Measurements from ENCODE around the gene TPRA1. TPM values are rescaled to one million over a fixed set of nuclear protein-coding genes. Genes with fewer than 3 reads are reported as not detected.

TPRA1 gene
- total RNA-seq, 1 experiment from 2014 or later = 20.0 TPM

DNA sequence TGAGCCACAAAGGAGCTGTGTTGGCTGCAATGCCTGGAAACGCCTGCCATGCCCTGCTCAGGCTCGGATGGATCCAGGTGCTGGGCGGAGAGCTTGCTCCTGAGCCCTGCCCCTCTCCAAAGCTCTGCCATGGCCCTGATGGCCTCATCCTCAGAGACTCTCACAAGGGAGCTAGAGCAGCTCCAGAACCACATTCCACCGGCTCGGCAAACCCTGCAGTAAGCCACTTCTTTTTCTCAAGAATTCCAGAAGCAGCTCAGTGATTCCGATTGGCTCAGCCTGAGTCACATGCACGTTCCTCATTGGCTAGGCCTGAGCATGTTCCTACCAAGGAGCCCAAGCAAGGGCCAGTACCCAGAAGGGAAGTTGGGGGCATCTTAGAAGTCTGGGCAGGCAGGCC lies 24.8 kb downstream of the TPRA1 start:
- Mint-ChIP-seq H3K4me1 (0 out of 4 replicates have a peak, but pooled peaks cover 2 to 3% of the 10 kb centered on the region in 2 experiments), H3K27me3 (ENCODE audit: low read depth) (peaks cover 19% of the 10 kb centered on the region), H3K27ac (no peak overlapping the region; a peak in 1 of 7 replicates), H3K4me3 (no peak overlapping the region), H3K9me3 (peaks cover 2 to 3% of the 10 kb centered on the region in 2 experiments; a peak in 1 of 5 replicates), H3K36me3 (ENCODE audit: insufficient read depth in 1 of 3, low read depth in 3 of 3) (peaks cover under 1 to 1% (median under 1%) of the 10 kb centered on the region in 3 experiments; a peak in 3 of 7 replicates)
- Histone ChIP-seq H3K9ac (ENCODE audit: extremely low read depth, insufficient read length, low read length) (no peak overlapping the region), H2BK12ac (ENCODE audit: insufficient read length, low read depth, low read length) (no peak overlapping the region), H2BK5ac (ENCODE audit: insufficient read length, low read length) (no peak overlapping the region), H2AK5ac (ENCODE audit: insufficient read length, low read length) (no peak overlapping the region), H2AFZ (ENCODE audit: low read length) (no peak overlapping the region), H4K20me1 (ENCODE audit: control insufficient read depth, insufficient read depth, insufficient read length) (no peaks in the 10 kb centered on the region), H3T11ph (ENCODE audit: low read length) (no peak overlapping the region), H3K4me1 (ENCODE audit: insufficient read depth, low read length) (no peaks in the 10 kb centered on the region), H3K27ac (ENCODE audit: insufficient read length, low read depth, low read length) (no peak overlapping the region), H3K27me3 (ENCODE audit: insufficient read depth, low read length) (no peaks in the 10 kb centered on the region), H2BK120ac (ENCODE audit: low read depth, low read length, poor library complexity, severe bottlenecking) (no peak overlapping the region), H3K4ac (ENCODE audit: low read depth, low read length) (no peak overlapping the region), H2BK15ac (ENCODE audit: low read depth, low read length) (no peak overlapping the region), H4K8ac (replicated peaks; ENCODE audit: insufficient read length, low read depth, low read length) (no peak overlapping the region), H3K4me2 (ENCODE audit: insufficient read depth, insufficient read length, low read length) (no peak overlapping the region), H4K91ac (ENCODE audit: insufficient read length, low read depth, low read length) (no peak overlapping the region), H3K9me3 (ENCODE audit: control insufficient read depth, low read depth, low read length) (no peaks in the 10 kb centered on the region), H2BK20ac (ENCODE audit: low read depth, low read length, poor library complexity, severe bottlenecking) (no peak overlapping the region), H4K5ac (ENCODE audit: insufficient read length, low read depth, low read length) (no peak overlapping the region), H3K18ac (ENCODE audit: insufficient read length, low read depth, low read length) (no peak overlapping the region), H3K79me1 (ENCODE audit: insufficient read depth, low read depth, low read length, poor library complexity, severe bottlenecking) (no peaks in the 10 kb centered on the region), H3K56ac (ENCODE audit: insufficient read length, low read depth, low read length) (no peak overlapping the region), H3K14ac (ENCODE audit: insufficient read depth, low read length) (no peak overlapping the region), H3K23ac (ENCODE audit: insufficient read length, low read depth, low read length) (no peak overlapping the region), H3K79me2 (ENCODE audit: insufficient read depth, low read length) (no peaks in the 10 kb centered on the region), H3K23me2 (ENCODE audit: insufficient read length, low read depth, low read length, poor library complexity, severe bottlenecking) (no peaks in the 10 kb centered on the region)
- WGBS (ENCODE audit: extremely low coverage, insufficient read length, low lambda C conversion rate) = no CpG with 5 or more reads among the region's 7 CpGs
- DNase-seq = no peak
- TF ChIP-seq, protein P1, sequence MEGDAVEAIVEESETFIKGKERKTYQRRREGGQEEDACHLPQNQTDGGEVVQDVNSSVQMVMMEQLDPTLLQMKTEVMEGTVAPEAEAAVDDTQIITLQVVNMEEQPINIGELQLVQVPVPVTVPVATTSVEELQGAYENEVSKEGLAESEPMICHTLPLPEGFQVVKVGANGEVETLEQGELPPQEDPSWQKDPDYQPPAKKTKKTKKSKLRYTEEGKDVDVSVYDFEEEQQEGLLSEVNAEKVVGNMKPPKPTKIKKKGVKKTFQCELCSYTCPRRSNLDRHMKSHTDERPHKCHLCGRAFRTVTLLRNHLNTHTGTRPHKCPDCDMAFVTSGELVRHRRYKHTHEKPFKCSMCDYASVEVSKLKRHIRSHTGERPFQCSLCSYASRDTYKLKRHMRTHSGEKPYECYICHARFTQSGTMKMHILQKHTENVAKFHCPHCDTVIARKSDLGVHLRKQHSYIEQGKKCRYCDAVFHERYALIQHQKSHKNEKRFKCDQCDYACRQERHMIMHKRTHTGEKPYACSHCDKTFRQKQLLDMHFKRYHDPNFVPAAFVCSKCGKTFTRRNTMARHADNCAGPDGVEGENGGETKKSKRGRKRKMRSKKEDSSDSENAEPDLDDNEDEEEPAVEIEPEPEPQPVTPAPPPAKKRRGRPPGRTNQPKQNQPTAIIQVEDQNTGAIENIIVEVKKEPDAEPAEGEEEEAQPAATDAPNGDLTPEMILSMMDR (conservative IDR thresholded peaks at IDR 0.05) = no peak

Data from H9 (cell line).